HT-29 (cell line): Measurements from ENCODE around the gene DFFB. TPM values are rescaled to one million over a fixed set of nuclear protein-coding genes. Genes with fewer than 3 reads are reported as not detected.

Experiments used
- DNase-seq: peaks from one replicate; pipeline ENCODE4 v3.0.0-alpha.2; 2015; ENCODE audit warnings: low spot score
- total RNA-seq: library from RNA; depleted of rRNA; stranded (reverse); fragments of >200 nt; shearing (Covaris generic); gene quantifications from 2 replicates; pipeline ENCODE4 v1.2.3, GENCODE V29; 2014; rRNA removed

DFFB gene
- total RNA-seq, 1 experiment from 2014 or later: 12.9 TPM

- DNase-seq: no peak
Observed at GRCh38 chr1:3925256-3925655, 68.0 kb downstream of the DFFB start.

GRCh38 chr1:3925762-3926161 lies 68.5 kb downstream of the DFFB start:
- DNase-seq: no peak

- no peak for DNase-seq
Observed at GRCh38 chr1:3926956-3927355, 69.7 kb downstream of the DFFB start.

- no peak for DNase-seq
Observed at GRCh38 chr1:3928586-3928985, 71.3 kb downstream of the DFFB start.

- DNase-seq: no peak
Observed at GRCh38 chr1:3929126-3929525, 71.8 kb downstream of the DFFB start.

- DNase-seq: no peak
Observed at GRCh38 chr1:3930301-3931006, 73.2 kb downstream of the DFFB start.

GRCh38 chr1:3931007-3931912 lies 74.0 kb downstream of the DFFB start:
- no peak for DNase-seq

- no peak for DNase-seq
Observed at GRCh38 chr1:3932156-3932919, 75.1 kb downstream of the DFFB start.

Other genes with a start within 250 kb of the DFFB start
- 12.7 and 16.5 TPM in 2 replicates for gene MEGF6, start 246.0 kb upstream of the DFFB start, total RNA-seq
- gene TPRG1L, start 232.5 kb upstream of the DFFB start, total RNA-seq: 43.1 and 44.4 TPM in 2 replicates
- 60.3 and 66.7 TPM in 2 replicates for gene WRAP73, start 207.4 kb upstream of the DFFB start, total RNA-seq
- 6.9 and 11.1 TPM in 2 replicates for gene TP73, start 205.0 kb upstream of the DFFB start, total RNA-seq
- gene CCDC27, start 105.0 kb upstream of the DFFB start, total RNA-seq: not detected in 2 replicates
- gene SMIM1, start 84.7 kb upstream of the DFFB start, total RNA-seq: 1.9 TPM in 1 of 2 replicates, not detected in the other
- gene LRRC47, start 61.0 kb upstream of the DFFB start, total RNA-seq: 41.1 and 42.7 TPM in 2 replicates
- gene CEP104, start 265 bp upstream of the DFFB start, total RNA-seq: 22.7 and 31.3 TPM in 2 replicates
- 26.4 and 30.8 TPM in 2 replicates for gene C1orf174, start 42.8 kb downstream of the DFFB start, total RNA-seq